GM23338 (cell line): ENCODE measurements around the gene SFXN5. TPM values are rescaled to one million over a fixed set of nuclear protein-coding genes. Genes with fewer than 3 reads are reported as not detected.

Experiments used
- ATAC-seq: fragments of 200-7000 bp; cut with Tn5 transposase; 3 replicates; pipeline ENCODE4 v1.9.1; 2020
- DNase-seq: peaks from one replicate; pipeline ENCODE4 v3.0.0-alpha.2; 2015; ENCODE audit warnings: low spot score
- H2AFZ ChIP-seq: fragments of 200-600 bp; sonication (generic); 2 replicates; pipeline ENCODE4 v1.8.0; 2016; ENCODE audit warnings: antibody characterized with exemption, mild to moderate bottlenecking, moderate library complexity
- H3F3A ChIP-seq: fragments of 200-600 bp; sonication (generic); replicated peaks from 2 replicates; pipeline ENCODE4 v1.8.0; 2017; ENCODE audit warnings: antibody characterized with exemption, mixed run types, low read depth
- H3K27ac ChIP-seq: fragments of 200-600 bp; sonication (generic); 2 replicates; pipeline ENCODE4 v1.6.1; 2016; ENCODE audit warnings: low read depth
- H3K27me3 ChIP-seq: fragments of 200-600 bp; sonication (generic); 2 replicates; pipeline ENCODE4 v1.8.0; 2016; ENCODE audit warnings: mild to moderate bottlenecking, mixed run types, moderate library complexity; ENCODE audit not compliant: insufficient read depth
- H3K36me3 ChIP-seq: fragments of 200-600 bp; sonication (generic); 2 replicates; pipeline ENCODE4 v1.8.0; 2016; ENCODE audit warnings: mild to moderate bottlenecking; ENCODE audit not compliant: insufficient read depth
- H3K4me1 ChIP-seq: fragments of 200-600 bp; sonication (generic); 2 replicates; pipeline ENCODE4 v1.8.0; 2016; ENCODE audit warnings: mild to moderate bottlenecking, moderate library complexity; ENCODE audit not compliant: insufficient read depth
- H3K4me2 ChIP-seq: fragments of 200-600 bp; sonication (generic); 2 replicates; pipeline ENCODE4 v1.7.1; 2017; ENCODE audit warnings: mixed run types
- H3K4me3 ChIP-seq: fragments of 200-600 bp; sonication (generic); 2 replicates; pipeline ENCODE4 v1.6.1; 2016; ENCODE audit warnings: mixed run types
- H3K79me2 ChIP-seq: fragments of 200-600 bp; sonication (generic); replicated peaks from 2 replicates; pipeline ENCODE4 v1.8.0; 2017; ENCODE audit warnings: mild to moderate bottlenecking; ENCODE audit not compliant: insufficient read depth
- H3K9me2 ChIP-seq: fragments of 200-600 bp; sonication (generic); 2 replicates; pipeline ENCODE4 v1.8.0; 2017; ENCODE audit not compliant: insufficient read depth
- H4K20me1 ChIP-seq: fragments of 200-600 bp; sonication (generic); replicated peaks from 2 replicates; pipeline ENCODE4 v1.8.0; 2017; ENCODE audit warnings: mild to moderate bottlenecking; ENCODE audit not compliant: insufficient read depth
- H3K27ac Mint-ChIP-seq: 2 replicates; pipeline ENCODE4 v1.8.0; 2020; ENCODE audit warnings: inconsistent platforms, mild to moderate bottlenecking, moderate library complexity, mixed read lengths
- H3K27me3 Mint-ChIP-seq: 3 replicates; pipeline ENCODE4 v1.8.0; 2022; ENCODE audit warnings: low read depth, mild to moderate bottlenecking, moderate library complexity, mixed read lengths, inconsistent platforms; ENCODE audit not compliant: insufficient read depth, poor library complexity
- H3K36me3 Mint-ChIP-seq: 3 replicates; pipeline ENCODE4 v1.8.0; 2021; ENCODE audit warnings: low read depth, mild to moderate bottlenecking, inconsistent platforms, moderate library complexity, mixed read lengths
- H3K4me1 Mint-ChIP-seq: 3 replicates; pipeline ENCODE4 v1.8.0; 2020; ENCODE audit warnings: mild to moderate bottlenecking, inconsistent platforms, mixed read lengths
- H3K4me3 Mint-ChIP-seq: 3 replicates; pipeline ENCODE4 v1.8.0; 2021; ENCODE audit warnings: moderate library complexity, mild to moderate bottlenecking, inconsistent platforms, mixed read lengths
- H3K9me3 Mint-ChIP-seq: 3 replicates; pipeline ENCODE4 v1.8.0; 2020; ENCODE audit warnings: moderate library complexity, mild to moderate bottlenecking, inconsistent platforms, mixed read lengths
- EZH2 ChIP-seq: fragments of 200-600 bp; sonication (generic); IDR thresholded peaks from one replicate; pipeline ENCODE4 v1.8.0; 2017; ENCODE audit warnings: antibody characterized with exemption, mild to moderate bottlenecking, low read depth; ENCODE audit not compliant: unreplicated experiment
- EZH2phosphoT487 ChIP-seq: fragments of 200-600 bp; sonication (generic); IDR thresholded peaks from one replicate; pipeline ENCODE4 v1.8.1; 2018; ENCODE audit warnings: antibody characterized with exemption; ENCODE audit not compliant: unreplicated experiment
- STAT1 ChIP-seq: IDR thresholded peaks from one replicate; pipeline ENCODE4 v1.6.1; 2016; ENCODE audit warnings: antibody characterized with exemption; ENCODE audit not compliant: unreplicated experiment
- ZNF114 ChIP-seq: fragments of 250-450 bp; sonication (Bioruptor Pico); IDR thresholded peaks from 2 replicates; pipeline ENCODE4 v1.5.0; 2020; ENCODE audit warnings: mild to moderate bottlenecking, moderate library complexity
- ZNF331 ChIP-seq: fragments of 250-450 bp; sonication (Bioruptor Pico); IDR thresholded peaks from 2 replicates; pipeline ENCODE4 v1.5.0; 2020; ENCODE audit warnings: low read depth, mild to moderate bottlenecking, moderate library complexity
- polyA plus RNA-seq: library from polyadenylated mRNA; unstranded; fragments of >200 nt; fragmentation: Nextera tagmentation; extraction: Ambion mirVana; gene quantifications from 2 replicates; pipeline ENCODE4 v1.2.1, GENCODE V29; 2016
- total RNA-seq: library from RNA; depleted of rRNA; stranded (reverse); fragments of >200 nt; shearing (Covaris generic); gene quantifications from 2 replicates; pipeline ENCODE4 v1.2.3, GENCODE V29; 2014
- TF ChIP-seq, protein P1 (sequence below): IDR thresholded peaks from one replicate; pipeline ENCODE4 v1.6.1; 2018; ENCODE audit warnings: antibody characterized with exemption; ENCODE audit not compliant: unreplicated experiment
- TF ChIP-seq, protein P2 (sequence below): fragments of 250-450 bp; sonication (Bioruptor Pico); IDR thresholded peaks from 2 replicates; pipeline ENCODE4 v1.5.0; 2020; ENCODE audit warnings: mild to moderate bottlenecking, moderate library complexity

SFXN5 gene
- total and polyA plus RNA-seq, 2 experiments from 2014 or later = 23.6 to 25.8 TPM

GRCh38 chr2:73063909-73064875 is 7.3 kb downstream of the SFXN5 start (continued):
- TF ChIP-seq ZNF331 = no peak

- no peaks in the 10 kb centered on the region for H3K9me2 ChIP-seq
- Mint-ChIP-seq H3K4me1 (peaks cover 26% of the 10 kb centered on the region), H3K27me3 (peaks cover 3% of the 10 kb centered on the region), H3K4me3 (peak overlapping the region; percentile 33), H3K27ac (peak overlapping the region; percentile 96), H3K9me3 (no peaks in the 10 kb centered on the region), H3K36me3 (peaks cover 9% of the 10 kb centered on the region)
- H3K79me2 ChIP-seq = peaks cover 93% of the 10 kb centered on the region
- no peaks in the 10 kb centered on the region for H3K27me3 ChIP-seq
- peak; percentile 11; the same call in 2 of the 3 replicates for ATAC-seq
- 0 out of 2 replicates have a peak overlapping the region, but pooled peaks have one; percentile 21 for H3K27ac ChIP-seq
- DNase-seq = no peak
- peak overlapping the region; percentile 6 for H3K4me2 ChIP-seq
- H2AFZ ChIP-seq = no peak overlapping the region
- no peak for TF ChIP-seq STAT1
- TF ChIP-seq, protein P1, sequence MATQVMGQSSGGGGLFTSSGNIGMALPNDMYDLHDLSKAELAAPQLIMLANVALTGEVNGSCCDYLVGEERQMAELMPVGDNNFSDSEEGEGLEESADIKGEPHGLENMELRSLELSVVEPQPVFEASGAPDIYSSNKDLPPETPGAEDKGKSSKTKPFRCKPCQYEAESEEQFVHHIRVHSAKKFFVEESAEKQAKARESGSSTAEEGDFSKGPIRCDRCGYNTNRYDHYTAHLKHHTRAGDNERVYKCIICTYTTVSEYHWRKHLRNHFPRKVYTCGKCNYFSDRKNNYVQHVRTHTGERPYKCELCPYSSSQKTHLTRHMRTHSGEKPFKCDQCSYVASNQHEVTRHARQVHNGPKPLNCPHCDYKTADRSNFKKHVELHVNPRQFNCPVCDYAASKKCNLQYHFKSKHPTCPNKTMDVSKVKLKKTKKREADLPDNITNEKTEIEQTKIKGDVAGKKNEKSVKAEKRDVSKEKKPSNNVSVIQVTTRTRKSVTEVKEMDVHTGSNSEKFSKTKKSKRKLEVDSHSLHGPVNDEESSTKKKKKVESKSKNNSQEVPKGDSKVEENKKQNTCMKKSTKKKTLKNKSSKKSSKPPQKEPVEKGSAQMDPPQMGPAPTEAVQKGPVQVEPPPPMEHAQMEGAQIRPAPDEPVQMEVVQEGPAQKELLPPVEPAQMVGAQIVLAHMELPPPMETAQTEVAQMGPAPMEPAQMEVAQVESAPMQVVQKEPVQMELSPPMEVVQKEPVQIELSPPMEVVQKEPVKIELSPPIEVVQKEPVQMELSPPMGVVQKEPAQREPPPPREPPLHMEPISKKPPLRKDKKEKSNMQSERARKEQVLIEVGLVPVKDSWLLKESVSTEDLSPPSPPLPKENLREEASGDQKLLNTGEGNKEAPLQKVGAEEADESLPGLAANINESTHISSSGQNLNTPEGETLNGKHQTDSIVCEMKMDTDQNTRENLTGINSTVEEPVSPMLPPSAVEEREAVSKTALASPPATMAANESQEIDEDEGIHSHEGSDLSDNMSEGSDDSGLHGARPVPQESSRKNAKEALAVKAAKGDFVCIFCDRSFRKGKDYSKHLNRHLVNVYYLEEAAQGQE = no peak
- no peak for TF ChIP-seq EZH2
- TF ChIP-seq EZH2phosphoT487 = no peak
- TF ChIP-seq ZNF114 (CRISPR knock-in tag) = no peak
- TF ChIP-seq, protein P2, sequence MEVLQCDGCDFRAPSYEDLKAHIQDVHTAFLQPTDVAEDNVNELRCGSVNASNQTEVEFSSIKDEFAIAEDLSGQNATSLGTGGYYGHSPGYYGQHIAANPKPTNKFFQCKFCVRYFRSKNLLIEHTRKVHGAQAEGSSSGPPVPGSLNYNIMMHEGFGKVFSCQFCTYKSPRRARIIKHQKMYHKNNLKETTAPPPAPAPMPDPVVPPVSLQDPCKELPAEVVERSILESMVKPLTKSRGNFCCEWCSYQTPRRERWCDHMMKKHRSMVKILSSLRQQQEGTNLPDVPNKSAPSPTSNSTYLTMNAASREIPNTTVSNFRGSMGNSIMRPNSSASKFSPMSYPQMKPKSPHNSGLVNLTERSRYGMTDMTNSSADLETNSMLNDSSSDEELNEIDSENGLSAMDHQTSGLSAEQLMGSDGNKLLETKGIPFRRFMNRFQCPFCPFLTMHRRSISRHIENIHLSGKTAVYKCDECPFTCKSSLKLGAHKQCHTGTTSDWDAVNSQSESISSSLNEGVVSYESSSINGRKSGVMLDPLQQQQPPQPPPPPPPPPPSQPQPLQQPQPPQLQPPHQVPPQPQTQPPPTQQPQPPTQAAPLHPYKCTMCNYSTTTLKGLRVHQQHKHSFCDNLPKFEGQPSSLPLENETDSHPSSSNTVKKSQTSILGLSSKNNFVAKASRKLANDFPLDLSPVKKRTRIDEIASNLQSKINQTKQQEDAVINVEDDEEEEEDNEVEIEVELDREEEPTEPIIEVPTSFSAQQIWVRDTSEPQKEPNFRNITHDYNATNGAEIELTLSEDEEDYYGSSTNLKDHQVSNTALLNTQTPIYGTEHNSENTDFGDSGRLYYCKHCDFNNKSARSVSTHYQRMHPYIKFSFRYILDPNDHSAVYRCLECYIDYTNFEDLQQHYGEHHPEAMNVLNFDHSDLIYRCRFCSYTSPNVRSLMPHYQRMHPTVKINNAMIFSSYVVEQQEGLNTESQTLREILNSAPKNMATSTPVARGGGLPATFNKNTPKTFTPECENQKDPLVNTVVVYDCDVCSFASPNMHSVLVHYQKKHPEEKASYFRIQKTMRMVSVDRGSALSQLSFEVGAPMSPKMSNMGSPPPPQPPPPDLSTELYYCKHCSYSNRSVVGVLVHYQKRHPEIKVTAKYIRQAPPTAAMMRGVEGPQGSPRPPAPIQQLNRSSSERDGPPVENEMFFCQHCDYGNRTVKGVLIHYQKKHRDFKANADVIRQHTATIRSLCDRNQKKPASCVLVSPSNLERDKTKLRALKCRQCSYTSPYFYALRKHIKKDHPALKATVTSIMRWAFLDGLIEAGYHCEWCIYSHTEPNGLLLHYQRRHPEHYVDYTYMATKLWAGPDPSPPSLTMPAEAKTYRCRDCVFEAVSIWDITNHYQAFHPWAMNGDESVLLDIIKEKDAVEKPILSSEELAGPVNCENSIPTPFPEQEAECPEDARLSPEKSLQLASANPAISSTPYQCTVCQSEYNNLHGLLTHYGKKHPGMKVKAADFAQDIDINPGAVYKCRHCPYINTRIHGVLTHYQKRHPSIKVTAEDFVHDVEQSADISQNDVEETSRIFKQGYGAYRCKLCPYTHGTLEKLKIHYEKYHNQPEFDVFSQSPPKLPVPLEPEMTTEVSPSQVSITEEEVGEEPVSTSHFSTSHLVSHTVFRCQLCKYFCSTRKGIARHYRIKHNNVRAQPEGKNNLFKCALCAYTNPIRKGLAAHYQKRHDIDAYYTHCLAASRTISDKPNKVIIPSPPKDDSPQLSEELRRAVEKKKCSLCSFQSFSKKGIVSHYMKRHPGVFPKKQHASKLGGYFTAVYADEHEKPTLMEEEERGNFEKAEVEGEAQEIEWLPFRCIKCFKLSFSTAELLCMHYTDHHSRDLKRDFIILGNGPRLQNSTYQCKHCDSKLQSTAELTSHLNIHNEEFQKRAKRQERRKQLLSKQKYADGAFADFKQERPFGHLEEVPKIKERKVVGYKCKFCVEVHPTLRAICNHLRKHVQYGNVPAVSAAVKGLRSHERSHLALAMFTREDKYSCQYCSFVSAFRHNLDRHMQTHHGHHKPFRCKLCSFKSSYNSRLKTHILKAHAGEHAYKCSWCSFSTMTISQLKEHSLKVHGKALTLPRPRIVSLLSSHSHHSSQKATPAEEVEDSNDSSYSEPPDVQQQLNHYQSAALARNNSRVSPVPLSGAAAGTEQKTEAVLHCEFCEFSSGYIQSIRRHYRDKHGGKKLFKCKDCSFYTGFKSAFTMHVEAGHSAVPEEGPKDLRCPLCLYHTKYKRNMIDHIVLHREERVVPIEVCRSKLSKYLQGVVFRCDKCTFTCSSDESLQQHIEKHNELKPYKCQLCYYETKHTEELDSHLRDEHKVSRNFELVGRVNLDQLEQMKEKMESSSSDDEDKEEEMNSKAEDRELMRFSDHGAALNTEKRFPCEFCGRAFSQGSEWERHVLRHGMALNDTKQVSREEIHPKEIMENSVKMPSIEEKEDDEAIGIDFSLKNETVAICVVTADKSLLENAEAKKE (CRISPR knock-in tag) = no peak
- H4K20me1 ChIP-seq = peaks cover 28% of the 10 kb centered on the region
- H3K36me3 ChIP-seq = no peaks in the 10 kb centered on the region
- H3K4me1 ChIP-seq = peaks cover 15% of the 10 kb centered on the region
- no peaks in the 10 kb centered on the region for H3F3A ChIP-seq
- H3K4me3 ChIP-seq = no peak overlapping the region
Observed at GRCh38 chr2:73063472-73063871, 8.0 kb downstream of the SFXN5 start.
